Activated CD4-positive, alpha-beta memory T cell treated with anti-CD3 and anti-CD28 coated beads, Interleukin-2, amount 10 ng/mL, durations not matched to agents 7 days and 5 days (primary cell): Measurements from ENCODE around the gene LTBP1. TPM values are rescaled to one million over a fixed set of nuclear protein-coding genes. Genes with fewer than 3 reads are reported as not detected.

Source experiments
- CTCF ChIA-PET: fragments of 350-600 bp; sonication (Branson Sonifier 250); formaldehyde crosslinking; loops from one replicate; lab custom pipeline; 2021; ENCODE audit warnings: antibody characterized with exemption, inconsistent platforms; lab: Charles Lee
- POLR2A ChIA-PET: fragments of 350-600 bp; sonication (Branson Sonifier 250); formaldehyde crosslinking; loops from one replicate; lab custom pipeline; 2021; ENCODE audit warnings: antibody characterized with exemption; lab: Charles Lee
- DNase-seq: peaks from one replicate; pipeline ENCODE4 v3.0.0-alpha.2; 2020
- H3K27ac Mint-ChIP-seq: one replicate; pipeline ENCODE4 v1.8.0; 2021; ENCODE audit warnings: mild to moderate bottlenecking, mixed read lengths
- H3K27me3 Mint-ChIP-seq: one replicate; pipeline ENCODE4 v1.8.0; 2021; ENCODE audit warnings: mixed read lengths
- H3K36me3 Mint-ChIP-seq: one replicate; pipeline ENCODE4 v1.8.0; 2021; ENCODE audit warnings: low read depth, mixed read lengths
- H3K4me1 Mint-ChIP-seq: one replicate; pipeline ENCODE4 v1.8.0; 2021; ENCODE audit warnings: mixed read lengths
- H3K4me3 Mint-ChIP-seq: one replicate; pipeline ENCODE4 v1.8.0; 2021; ENCODE audit warnings: mild to moderate bottlenecking, mixed read lengths
- H3K9me3 Mint-ChIP-seq: one replicate; pipeline ENCODE4 v1.8.0; 2021; ENCODE audit warnings: mixed read lengths
- total RNA-seq, 2 experiments: library from RNA; stranded (reverse); gene quantifications; one replicate each; pipeline ENCODE4 v1.2.3, GENCODE V29; 2021

Gene LTBP1
- total RNA-seq, 2 experiments from 2014 or later: 0.33 to 0.35 TPM

DNA sequence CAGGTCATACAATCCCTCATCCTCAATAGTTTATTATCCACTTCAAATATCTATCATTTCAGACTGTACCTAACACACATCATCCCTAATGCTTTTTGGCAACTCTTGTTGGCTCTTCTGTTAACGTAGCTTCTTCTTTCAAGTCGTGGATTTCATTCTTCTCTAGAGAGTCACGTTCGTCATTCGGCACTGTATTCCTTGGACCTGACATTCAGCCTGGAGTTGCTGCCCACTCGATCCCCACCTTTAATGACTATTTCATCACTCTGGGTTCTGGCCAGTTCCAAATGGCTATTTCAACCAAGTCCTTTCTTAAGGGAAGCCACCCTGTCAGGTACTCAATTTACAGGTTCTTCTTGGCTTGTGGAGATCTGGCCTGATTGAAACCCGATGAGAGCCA lies 337.5 kb downstream of the LTBP1 start:
- H3K27me3 Mint-ChIP-seq: peaks cover 19% of the 10 kb centered on the region
- DNase-seq: no peak
- H3K36me3 Mint-ChIP-seq: no peaks in the 10 kb centered on the region
- no peak overlapping the region for H3K27ac Mint-ChIP-seq
- no peaks in the 10 kb centered on the region for H3K4me1 Mint-ChIP-seq
- H3K9me3 Mint-ChIP-seq: no peaks in the 10 kb centered on the region
- H3K4me3 Mint-ChIP-seq: no peak overlapping the region
- ChIA-PET POLR2A (no interaction called here), CTCF (no interaction called here)

- Mint-ChIP-seq H3K9me3 (no peaks in the 10 kb centered on the region), H3K4me1 (no peaks in the 10 kb centered on the region), H3K36me3 (no peaks in the 10 kb centered on the region), H3K4me3 (no peak overlapping the region), H3K27ac (no peak overlapping the region), H3K27me3 (peaks cover 27% of the 10 kb centered on the region)
- DNase-seq: no peak
- ChIA-PET CTCF (no interaction called here), POLR2A (no interaction called here)
Observed at GRCh38 chr2:33287507-33288005, 340.8 kb downstream of the LTBP1 start.

DNA sequence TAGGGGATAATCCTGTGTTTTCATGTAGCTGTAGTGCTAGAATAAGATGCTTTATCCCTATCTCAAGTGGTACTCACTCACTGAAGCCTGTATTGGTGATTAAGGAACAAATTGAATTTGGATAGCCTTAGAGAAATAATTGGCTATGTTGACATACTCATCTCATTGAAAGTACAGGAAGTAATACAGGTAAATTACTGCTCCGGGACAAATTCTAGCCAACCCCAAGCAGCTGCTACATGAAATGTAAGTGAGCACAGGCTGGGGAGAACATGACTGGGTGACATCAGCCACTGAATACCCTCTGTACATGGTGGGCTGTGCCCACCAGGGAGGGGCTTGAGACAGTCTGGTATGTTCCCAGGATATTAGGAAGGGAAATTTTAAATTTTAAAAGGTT lies 341.3 kb downstream of the LTBP1 start:
- CTCF ChIA-PET: no interaction called here
- H3K27me3 Mint-ChIP-seq: peaks cover 31% of the 10 kb centered on the region
- H3K36me3 Mint-ChIP-seq: no peaks in the 10 kb centered on the region
- no peak for DNase-seq
- H3K27ac Mint-ChIP-seq: no peak overlapping the region
- no peaks in the 10 kb centered on the region for H3K4me1 Mint-ChIP-seq
- H3K4me3 Mint-ChIP-seq: no peak overlapping the region
- no peaks in the 10 kb centered on the region for H3K9me3 Mint-ChIP-seq
- POLR2A ChIA-PET: no interaction called here

- no peak for DNase-seq
- H3K4me3 Mint-ChIP-seq: no peak overlapping the region
- no peaks in the 10 kb centered on the region for H3K36me3 Mint-ChIP-seq
- H3K4me1 Mint-ChIP-seq: no peaks in the 10 kb centered on the region
- no peaks in the 10 kb centered on the region for H3K9me3 Mint-ChIP-seq
- no peak overlapping the region for H3K27ac Mint-ChIP-seq
- ChIA-PET POLR2A (no interaction called here), CTCF (no interaction called here)
- H3K27me3 Mint-ChIP-seq: peaks cover 27% of the 10 kb centered on the region
Observed at GRCh38 chr2:33289961-33290360, 343.2 kb downstream of the LTBP1 start.

GRCh38 chr2:33291278-33292013 lies 344.7 kb downstream of the LTBP1 start:
- H3K27me3 Mint-ChIP-seq: peaks cover 31% of the 10 kb centered on the region
- CTCF ChIA-PET: no interaction called here

GRCh38 chr2:33292063-33292462 lies 345.3 kb downstream of the LTBP1 start:
- Mint-ChIP-seq H3K36me3 (no peaks in the 10 kb centered on the region), H3K27ac (no peak overlapping the region), H3K27me3 (peaks cover 31% of the 10 kb centered on the region), H3K4me3 (no peak overlapping the region), H3K4me1 (no peaks in the 10 kb centered on the region), H3K9me3 (no peaks in the 10 kb centered on the region)
- ChIA-PET CTCF (no interaction called here), POLR2A (no interaction called here)
- DNase-seq: no peak

More at GRCh38 chr2:33291278-33292013, 344.7 kb downstream of the LTBP1 start:
- no peak for DNase-seq
- H3K4me1 Mint-ChIP-seq: no peaks in the 10 kb centered on the region
- H3K36me3 Mint-ChIP-seq: no peaks in the 10 kb centered on the region
- H3K27ac Mint-ChIP-seq: no peak overlapping the region
- no peak overlapping the region for H3K4me3 Mint-ChIP-seq
- H3K9me3 Mint-ChIP-seq: no peaks in the 10 kb centered on the region
- POLR2A ChIA-PET: no interaction called here

GRCh38 chr2:33292981-33293595 lies 346.3 kb downstream of the LTBP1 start:
- CTCF ChIA-PET: no interaction called here

DNA sequence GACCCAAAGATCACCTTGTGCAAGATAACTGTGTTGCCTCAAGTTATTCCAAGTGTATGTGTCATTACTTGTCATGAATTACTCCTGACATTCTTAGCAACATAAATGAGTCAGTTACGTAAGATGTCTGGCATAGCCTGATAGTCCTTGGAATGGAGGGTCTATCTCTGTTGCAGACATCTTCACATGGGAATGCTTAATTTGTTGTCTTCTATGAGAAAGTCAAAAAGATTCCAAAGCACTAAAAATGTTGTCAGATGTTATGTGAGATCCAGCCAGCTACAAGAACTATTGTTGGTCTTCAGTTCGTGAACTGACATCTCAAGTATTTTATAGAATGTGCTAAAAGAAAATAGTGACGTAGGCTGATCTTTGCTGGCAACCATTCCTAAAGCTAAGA lies 351.5 kb downstream of the LTBP1 start:
- Mint-ChIP-seq H3K36me3 (no peaks in the 10 kb centered on the region), H3K4me3 (no peak overlapping the region), H3K27ac (no peak overlapping the region), H3K27me3 (peaks cover 4% of the 10 kb centered on the region), H3K9me3 (no peaks in the 10 kb centered on the region), H3K4me1 (no peaks in the 10 kb centered on the region)
- POLR2A ChIA-PET: no interaction called here
- DNase-seq: no peak
- CTCF ChIA-PET: no interaction called here

More at GRCh38 chr2:33292981-33293595, 346.3 kb downstream of the LTBP1 start:
- H3K4me1 Mint-ChIP-seq: no peaks in the 10 kb centered on the region
- H3K27me3 Mint-ChIP-seq: peaks cover 25% of the 10 kb centered on the region
- DNase-seq: no peak
- H3K27ac Mint-ChIP-seq: no peak overlapping the region
- H3K36me3 Mint-ChIP-seq: no peaks in the 10 kb centered on the region
- no peaks in the 10 kb centered on the region for H3K9me3 Mint-ChIP-seq
- no peak overlapping the region for H3K4me3 Mint-ChIP-seq
- POLR2A ChIA-PET: no interaction called here

GRCh38 chr2:33301355-33301754 lies 354.6 kb downstream of the LTBP1 start:
- DNase-seq: no peak
- no peak overlapping the region for H3K4me3 Mint-ChIP-seq

GRCh38 chr2:33302348-33302747 lies 355.6 kb downstream of the LTBP1 start:
- H3K27me3 Mint-ChIP-seq: no peaks in the 10 kb centered on the region
- no peak overlapping the region for H3K4me3 Mint-ChIP-seq
- ChIA-PET POLR2A (no interaction called here), CTCF (no interaction called here)
- no peaks in the 10 kb centered on the region for H3K4me1 Mint-ChIP-seq
- H3K36me3 Mint-ChIP-seq: no peaks in the 10 kb centered on the region
- H3K27ac Mint-ChIP-seq: no peak overlapping the region
- DNase-seq: no peak
- no peaks in the 10 kb centered on the region for H3K9me3 Mint-ChIP-seq

More at GRCh38 chr2:33301355-33301754, 354.6 kb downstream of the LTBP1 start:
- CTCF ChIA-PET: no interaction called here
- Mint-ChIP-seq H3K27ac (no peak overlapping the region), H3K27me3 (peaks cover under 1% of the 10 kb centered on the region), H3K4me1 (no peaks in the 10 kb centered on the region), H3K9me3 (no peaks in the 10 kb centered on the region), H3K36me3 (no peaks in the 10 kb centered on the region)
- POLR2A ChIA-PET: no interaction called here

DNA sequence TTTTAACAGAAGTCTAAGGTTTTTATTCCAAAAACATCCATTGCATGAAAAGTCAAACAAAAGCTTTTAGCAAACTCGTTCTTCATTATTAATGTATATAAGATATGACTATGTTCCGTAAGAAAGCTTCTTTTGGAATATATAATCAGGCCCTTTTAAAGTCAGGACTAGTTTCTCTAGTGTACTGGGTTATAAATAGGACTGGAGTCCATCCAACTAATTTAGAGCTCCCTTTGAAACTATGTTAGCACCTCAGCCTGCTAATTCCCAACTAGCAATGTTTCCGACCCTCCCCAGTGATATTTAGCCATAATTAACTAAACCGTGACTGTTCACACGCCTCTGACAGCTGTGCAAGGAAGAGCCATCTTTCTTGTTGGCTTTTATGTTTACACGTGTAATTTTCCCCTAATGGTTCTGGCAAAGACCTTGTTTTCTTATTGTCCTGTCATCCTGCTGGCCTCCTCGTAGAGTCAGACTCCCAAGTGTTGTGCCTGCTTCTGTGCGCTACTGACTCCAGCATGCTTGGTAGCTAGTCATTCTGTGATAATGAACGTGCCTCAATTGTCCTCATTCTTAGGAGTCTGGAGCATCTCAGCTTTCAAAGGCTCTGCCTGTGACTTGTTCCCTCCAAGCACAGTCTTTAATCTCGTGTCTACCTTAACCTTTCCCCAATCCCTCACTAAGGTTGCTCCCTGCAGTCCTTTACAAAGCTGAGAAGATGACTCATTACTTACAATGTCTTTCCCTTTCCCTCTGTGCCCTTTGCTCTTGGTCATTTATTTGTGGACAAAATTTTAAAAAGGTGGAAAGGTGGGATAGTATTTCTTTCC lies 357.5 kb downstream of the LTBP1 start:
- H3K4me1 Mint-ChIP-seq: no peaks in the 10 kb centered on the region
- CTCF ChIA-PET: no interaction called here

DNA sequence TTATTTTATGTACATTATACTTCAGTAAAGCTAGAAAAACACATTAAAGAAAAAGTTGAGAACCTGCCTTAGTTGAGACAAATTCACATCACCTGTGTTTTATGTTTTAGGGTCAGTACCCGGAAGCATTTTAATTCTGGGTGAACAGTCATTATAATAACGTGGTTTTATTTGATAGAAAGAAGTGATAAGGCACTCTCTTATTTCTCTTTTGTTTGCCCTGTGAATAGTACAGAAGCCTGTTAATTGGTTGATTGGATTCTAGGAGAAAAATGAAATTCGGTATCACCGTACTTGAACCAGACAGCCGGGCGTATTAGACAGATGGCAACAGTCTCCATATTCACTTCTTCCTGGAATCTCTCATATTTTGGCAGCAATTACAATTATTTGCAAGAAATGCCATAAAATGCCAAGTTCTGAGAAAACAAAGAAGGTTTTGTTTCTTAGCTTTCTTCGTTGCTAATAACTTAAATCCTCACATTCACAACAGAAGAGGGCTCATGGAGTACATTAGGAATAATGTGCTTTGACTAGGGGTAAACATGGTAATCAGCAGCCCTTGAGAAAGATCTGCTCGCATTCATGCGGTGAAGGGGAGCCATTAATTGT lies 361.0 kb downstream of the LTBP1 start:
- DNase-seq: no peak
- CTCF ChIA-PET: interaction anchor here (1.0 kb wide), 1 partner anchor 65 kb away, joined by 3 read pairs; no protein-coding TSS in a partner anchor
- Mint-ChIP-seq H3K4me3 (no peak overlapping the region), H3K27ac (no peak overlapping the region), H3K4me1 (peaks cover under 1% of the 10 kb centered on the region), H3K27me3 (peaks cover 7% of the 10 kb centered on the region), H3K36me3 (no peaks in the 10 kb centered on the region), H3K9me3 (no peaks in the 10 kb centered on the region)
- POLR2A ChIA-PET: no interaction called here

More for the DNA sequence above, 357.5 kb downstream of the LTBP1 start:
- H3K9me3 Mint-ChIP-seq: no peaks in the 10 kb centered on the region
- no peak overlapping the region for H3K27ac Mint-ChIP-seq
- H3K27me3 Mint-ChIP-seq: no peaks in the 10 kb centered on the region
- DNase-seq: no peak
- POLR2A ChIA-PET: no interaction called here
- no peaks in the 10 kb centered on the region for H3K36me3 Mint-ChIP-seq
- no peak overlapping the region for H3K4me3 Mint-ChIP-seq

DNA sequence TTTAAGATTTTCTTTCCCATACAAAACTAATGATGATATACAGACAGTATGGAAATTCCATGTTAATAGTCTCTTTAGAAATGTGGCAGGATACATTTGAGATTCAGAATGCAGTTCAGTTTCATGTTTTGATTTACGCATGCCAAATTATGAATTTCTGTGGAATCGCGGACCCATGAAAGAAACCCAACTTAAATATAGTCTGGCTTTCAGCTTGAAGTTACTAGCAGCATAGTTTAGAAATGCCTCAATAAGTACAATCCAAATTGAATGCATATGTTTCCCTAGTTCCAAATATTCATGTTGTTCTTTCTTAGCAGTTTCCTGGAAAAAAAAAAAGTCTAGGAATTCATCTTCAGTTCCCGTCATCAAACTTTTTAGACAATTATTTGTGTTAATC lies 365.6 kb downstream of the LTBP1 start:
- Mint-ChIP-seq H3K27ac (no peak overlapping the region), H3K9me3 (no peaks in the 10 kb centered on the region)

More for the DNA sequence above, 365.6 kb downstream of the LTBP1 start:
- DNase-seq: no peak
- H3K4me3 Mint-ChIP-seq: no peak overlapping the region
- H3K4me1 Mint-ChIP-seq: peaks cover 8% of the 10 kb centered on the region
- ChIA-PET POLR2A (no interaction called here), CTCF (no interaction called here)
- H3K27me3 Mint-ChIP-seq: peaks cover 11% of the 10 kb centered on the region
- H3K36me3 Mint-ChIP-seq: peaks cover 3% of the 10 kb centered on the region
